Measurements from ENCODE around the gene CD160.
"Not testable (repeated sequence)": the region's sequence is repeated elsewhere in the genome, so short reads cannot be mapped to it uniquely, and the experiment has no call there.

Gene CD160

GRCh38 chr1:145760395-145760949 is 41.2 kb downstream of the CD160 start:
- not testable (repeated sequence) for FAIRE-seq

- FAIRE-seq = not testable (repeated sequence)
Measured at GRCh38 chr1:145761498-145761897, 42.2 kb downstream of the CD160 start.

GRCh38 chr1:145762001-145762400 is 42.7 kb downstream of the CD160 start:
- not testable (repeated sequence) for FAIRE-seq

- not testable (repeated sequence) for FAIRE-seq
Measured at GRCh38 chr1:145764231-145764940, 45.1 kb downstream of the CD160 start.

GRCh38 chr1:145765127-145765526 is 45.8 kb downstream of the CD160 start:
- not testable (repeated sequence) for FAIRE-seq

GRCh38 chr1:145765585-145766360 is 46.5 kb downstream of the CD160 start:
- not testable (repeated sequence) for FAIRE-seq

GRCh38 chr1:145766926-145767325 is 47.6 kb downstream of the CD160 start:
- not testable (repeated sequence) for FAIRE-seq

GRCh38 chr1:145768004-145768403 is 48.7 kb downstream of the CD160 start:
- not testable (repeated sequence) for FAIRE-seq

GRCh38 chr1:145771056-145771455 is 51.8 kb downstream of the CD160 start:
- no peak for FAIRE-seq

GRCh38 chr1:145773423-145773822 is 54.1 kb downstream of the CD160 start:
- FAIRE-seq = no peak

- FAIRE-seq = no peak
Measured at GRCh38 chr1:145777357-145778145, 58.3 kb downstream of the CD160 start.

- FAIRE-seq = no peak
Measured at GRCh38 chr1:145778146-145778540, 58.8 kb downstream of the CD160 start.

- FAIRE-seq = no peak
Measured at GRCh38 chr1:145782272-145783099, 63.2 kb downstream of the CD160 start.

GRCh38 chr1:145784409-145784808 is 65.1 kb downstream of the CD160 start:
- no peak for FAIRE-seq

- FAIRE-seq = no peak
Measured at GRCh38 chr1:145785547-145785946, 66.2 kb downstream of the CD160 start.

- FAIRE-seq = no peak
Measured at GRCh38 chr1:145786271-145786670, 67.0 kb downstream of the CD160 start.

GRCh38 chr1:145788580-145788979 is 69.3 kb downstream of the CD160 start:
- FAIRE-seq = no peak
